COLO829 (cell line): ENCODE data around the gene NBEAL2.

ENCODE experiments used
- DNase-seq: peaks from one replicate; pipeline ENCODE4 v3.0.0; 2012; ENCODE audit warnings: low spot score

NBEAL2 gene

GRCh38 chr3:46965151-46965550 is 14.3 kb upstream of the NBEAL2 start:
- DNase-seq, result no peak

- DNase-seq, result no peak
Measured at GRCh38 chr3:46966811-46967210, 12.7 kb upstream of the NBEAL2 start.

- DNase-seq, result no peak
Measured at GRCh38 chr3:46968783-46969428, 10.6 kb upstream of the NBEAL2 start.

GRCh38 chr3:46970391-46971091 is 8.9 kb upstream of the NBEAL2 start:
- DNase-seq, result no peak

- DNase-seq, result no peak
Measured at GRCh38 chr3:46971151-46971550, 8.3 kb upstream of the NBEAL2 start.

- DNase-seq, result no peak
Measured at GRCh38 chr3:46971742-46972141, 7.7 kb upstream of the NBEAL2 start.

GRCh38 chr3:46972396-46972795 is 7.1 kb upstream of the NBEAL2 start:
- DNase-seq, result no peak

GRCh38 chr3:46974421-46975171 is 4.9 kb upstream of the NBEAL2 start:
- DNase-seq, result no peak

- DNase-seq, result peak; percentile 99
Measured at GRCh38 chr3:46976326-46977190, 2.9 kb upstream of the NBEAL2 start, which contains the start of gene CCDC12. Gene CCDC12 (minus strand): TSS chr3:46976745. CDS start chr3:46976732, 13 bp downstream.

- no peak for DNase-seq
Measured at GRCh38 chr3:46977811-46978195, 1.7 kb upstream of the NBEAL2 start.

- DNase-seq, result no peak
Measured at GRCh38 chr3:46978381-46978780, 1.1 kb upstream of the NBEAL2 start.

GRCh38 chr3:46979958-46980497 is 562 bp downstream of the NBEAL2 start:
- DNase-seq, result no peak

GRCh38 chr3:46981932-46982471 is 2.5 kb downstream of the NBEAL2 start:
- DNase-seq, result no peak

GRCh38 chr3:46982546-46982945 is 3.1 kb downstream of the NBEAL2 start:
- DNase-seq, result no peak

- DNase-seq, result no peak
Measured at GRCh38 chr3:46984591-46985459, 5.4 kb downstream of the NBEAL2 start.

- DNase-seq, result no peak
Measured at GRCh38 chr3:46985588-46985987, 6.1 kb downstream of the NBEAL2 start.

GRCh38 chr3:46986055-46986730 is 6.7 kb downstream of the NBEAL2 start:
- DNase-seq, result no peak

- no peak for DNase-seq
Measured at GRCh38 chr3:46986782-46987310, 7.4 kb downstream of the NBEAL2 start.

GRCh38 chr3:46987319-46987742 is 7.9 kb downstream of the NBEAL2 start:
- no peak for DNase-seq
